Colonic mucosa (tissue), 4 donors: ENCODE measurements around the gene CHGA. TPM values are rescaled to one million over a fixed set of nuclear protein-coding genes. Genes with fewer than 3 reads are reported as not detected.

Experiments used
- DNase-seq: peaks from one replicate; pipeline ENCODE4 v3.0.0-alpha.2; 2020
- H3K27ac ChIP-seq: fragments of 200-600 bp; one replicate; pipeline ENCODE4 v1.8.0; 2021
- H3K27me3 ChIP-seq: fragments of 200-600 bp; one replicate; pipeline ENCODE4 v1.8.0; 2021
- H3K36me3 ChIP-seq: fragments of 200-600 bp; one replicate; pipeline ENCODE4 v1.8.0; 2021
- H3K4me1 ChIP-seq: fragments of 200-600 bp; one replicate; pipeline ENCODE4 v1.8.0; 2021; ENCODE audit warnings: mild to moderate bottlenecking
- H3K4me3 ChIP-seq: fragments of 200-600 bp; one replicate; pipeline ENCODE4 v1.8.0; 2021
- H3K9ac ChIP-seq, 2 donors: one replicate each; pipeline ENCODE4 v1.7.0; 2013; ENCODE audit warnings: control low read depth in 2 of 2, low read depth in 2 of 2, low read length in 2 of 2
- H3K9me3 ChIP-seq: fragments of 200-600 bp; one replicate; pipeline ENCODE4 v1.8.0; 2021
- intact Hi-C: fragments of 100-400 bp; cut with DNase I; formaldehyde crosslinking; loops from one replicate; pipeline ENCODE4 v1.14.1; 2022
- total RNA-seq, 2 donors: library from RNA; stranded (reverse); fragmentation: NEBNext Ultra II Directional in 1 of 2; extraction: Animal tissue kit (Norgen Biotek cat#: 25700) in 1 of 2; gene quantifications; one replicate each; pipeline ENCODE4 v1.2.1, GENCODE V29; 2021
- TF ChIP-seq, protein P1 (sequence below): fragments of 200-600 bp; IDR thresholded peaks from one replicate; pipeline ENCODE4 v1.8.0; 2022; ENCODE audit warnings: antibody characterized with exemption, mild to moderate bottlenecking
- donor health status: healthy.
- donor health status: DM: no; HTN: no; CAD: no.
- donor health status: DM: no; HTN: no; CAD: no.

The CHGA gene
- total RNA-seq, 2 donors from 2014 or later, result 137 to 326 TPM

DNA sequence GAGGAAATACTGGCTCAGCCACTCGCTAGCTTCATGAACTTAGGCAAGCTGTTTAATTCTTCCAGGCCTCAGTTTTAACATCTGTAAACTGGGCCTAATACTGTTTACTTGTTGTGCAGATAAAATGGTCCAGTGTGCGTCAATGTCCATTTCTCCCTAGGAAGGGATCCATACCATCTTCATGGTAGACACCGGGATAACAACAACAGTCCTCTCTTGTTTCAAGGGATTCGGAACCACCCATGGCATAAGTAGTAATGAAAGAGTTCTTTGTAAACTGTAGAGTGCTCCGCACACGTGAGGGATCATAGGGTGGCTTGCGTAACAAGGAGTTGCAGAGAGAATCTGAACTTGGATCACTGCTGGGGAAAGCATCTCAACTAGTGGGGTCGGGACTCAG, 17.3 kb upstream of the CHGA start:
- TF ChIP-seq, protein P1, sequence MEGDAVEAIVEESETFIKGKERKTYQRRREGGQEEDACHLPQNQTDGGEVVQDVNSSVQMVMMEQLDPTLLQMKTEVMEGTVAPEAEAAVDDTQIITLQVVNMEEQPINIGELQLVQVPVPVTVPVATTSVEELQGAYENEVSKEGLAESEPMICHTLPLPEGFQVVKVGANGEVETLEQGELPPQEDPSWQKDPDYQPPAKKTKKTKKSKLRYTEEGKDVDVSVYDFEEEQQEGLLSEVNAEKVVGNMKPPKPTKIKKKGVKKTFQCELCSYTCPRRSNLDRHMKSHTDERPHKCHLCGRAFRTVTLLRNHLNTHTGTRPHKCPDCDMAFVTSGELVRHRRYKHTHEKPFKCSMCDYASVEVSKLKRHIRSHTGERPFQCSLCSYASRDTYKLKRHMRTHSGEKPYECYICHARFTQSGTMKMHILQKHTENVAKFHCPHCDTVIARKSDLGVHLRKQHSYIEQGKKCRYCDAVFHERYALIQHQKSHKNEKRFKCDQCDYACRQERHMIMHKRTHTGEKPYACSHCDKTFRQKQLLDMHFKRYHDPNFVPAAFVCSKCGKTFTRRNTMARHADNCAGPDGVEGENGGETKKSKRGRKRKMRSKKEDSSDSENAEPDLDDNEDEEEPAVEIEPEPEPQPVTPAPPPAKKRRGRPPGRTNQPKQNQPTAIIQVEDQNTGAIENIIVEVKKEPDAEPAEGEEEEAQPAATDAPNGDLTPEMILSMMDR, result no peak
- intact Hi-C loops, result no loop called here
- Histone ChIP-seq H3K9ac (no peak overlapping the region), H3K4me3 (no peak overlapping the region), H3K9me3 (no peaks in the 10 kb centered on the region), H3K27me3 (no peaks in the 10 kb centered on the region), H3K4me1 (no peaks in the 10 kb centered on the region), H3K27ac (no peak overlapping the region), H3K36me3 (no peaks in the 10 kb centered on the region)
- no peak for DNase-seq

DNA sequence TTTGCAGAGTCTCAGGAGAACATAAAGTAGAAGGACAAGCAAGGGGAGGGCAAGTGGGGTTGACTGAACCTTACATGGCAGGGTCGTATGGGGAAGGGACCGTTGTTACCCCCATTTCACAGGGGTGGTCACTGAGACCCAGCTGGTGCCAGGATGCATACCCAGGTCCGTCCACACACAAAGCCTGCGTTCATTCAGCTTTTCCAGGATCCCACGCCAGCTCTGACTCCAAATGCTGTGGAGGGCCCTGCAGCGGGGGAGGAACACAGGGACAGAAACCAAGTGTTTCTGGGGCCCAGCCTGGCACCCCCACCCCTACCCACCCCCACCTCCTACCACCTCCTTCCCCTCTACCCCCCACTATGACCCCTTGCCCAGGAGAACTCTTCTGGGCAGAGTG, 16.5 kb upstream of the CHGA start:
- DNase-seq, result no peak
- no peak overlapping the region for H3K4me3 ChIP-seq
- H3K9me3 ChIP-seq, result no peaks in the 10 kb centered on the region
- no peak overlapping the region for H3K9ac ChIP-seq
- intact Hi-C loops, result no loop called here
- no peaks in the 10 kb centered on the region for H3K4me1 ChIP-seq
- H3K36me3 ChIP-seq, result no peaks in the 10 kb centered on the region
- no peak overlapping the region for H3K27ac ChIP-seq
- TF ChIP-seq, protein P1, result no peak
- H3K27me3 ChIP-seq, result no peaks in the 10 kb centered on the region

DNA sequence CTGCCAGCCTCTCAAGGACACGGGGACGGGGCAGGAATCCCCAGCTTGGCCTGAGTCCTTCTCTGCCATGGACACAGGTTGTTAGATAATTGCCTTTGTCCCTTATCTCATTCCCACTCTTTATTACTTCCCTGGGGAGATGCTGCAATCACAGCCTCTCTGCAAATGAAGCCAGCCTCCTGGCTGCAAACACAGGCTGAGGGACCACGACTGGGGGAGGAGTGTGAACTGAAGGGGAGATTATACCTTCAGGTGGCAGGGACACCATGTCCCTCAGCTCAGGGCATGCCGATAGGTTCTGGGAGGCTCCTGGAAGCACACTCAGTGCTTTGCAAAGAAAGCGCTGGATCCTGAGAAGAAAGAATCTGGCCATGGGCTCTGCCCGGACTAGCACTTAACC, 16.1 kb upstream of the CHGA start:
- Histone ChIP-seq H3K4me1 (no peaks in the 10 kb centered on the region), H3K9ac (no peak overlapping the region), H3K27ac (no peak overlapping the region), H3K36me3 (no peaks in the 10 kb centered on the region), H3K9me3 (no peaks in the 10 kb centered on the region), H3K4me3 (no peak overlapping the region), H3K27me3 (no peaks in the 10 kb centered on the region)
- DNase-seq, result no peak
- intact Hi-C loops, result no loop called here
- TF ChIP-seq, protein P1, result no peak

DNA sequence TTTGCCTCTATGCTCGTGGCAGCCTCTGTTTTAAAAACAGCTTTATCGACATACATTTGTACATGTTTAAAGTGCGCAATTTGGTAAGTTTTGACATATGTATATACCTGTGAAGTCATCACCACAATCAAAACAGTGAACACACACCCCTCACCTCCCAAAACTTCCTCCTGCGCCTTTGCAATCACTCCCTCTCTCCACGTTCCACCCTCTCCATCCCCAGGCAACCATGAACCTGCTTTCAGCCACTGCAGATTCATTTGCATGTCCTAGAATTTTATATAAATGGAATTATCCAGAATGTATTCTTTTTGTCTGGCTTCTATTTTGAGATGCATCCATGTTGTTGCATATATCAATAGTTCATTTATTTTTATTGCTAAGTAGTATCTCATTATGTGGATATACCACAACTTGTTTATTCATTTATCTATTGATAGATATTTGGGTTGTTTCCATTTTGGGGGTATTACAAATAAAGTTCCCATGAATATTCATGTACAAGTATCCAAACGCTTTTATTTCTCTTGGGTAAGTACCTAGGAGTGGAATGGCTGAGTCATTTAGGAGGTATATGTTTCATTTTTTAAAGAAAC, 15.5 kb upstream of the CHGA start:
- DNase-seq, result no peak
- no peak overlapping the region for H3K9ac ChIP-seq
- no peak overlapping the region for H3K27ac ChIP-seq
- no peaks in the 10 kb centered on the region for H3K9me3 ChIP-seq
- TF ChIP-seq, protein P1, result no peak
- H3K36me3 ChIP-seq, result no peaks in the 10 kb centered on the region
- H3K4me1 ChIP-seq, result no peaks in the 10 kb centered on the region
- no peak overlapping the region for H3K4me3 ChIP-seq
- no peaks in the 10 kb centered on the region for H3K27me3 ChIP-seq
- intact Hi-C loops, result no loop called here

DNA sequence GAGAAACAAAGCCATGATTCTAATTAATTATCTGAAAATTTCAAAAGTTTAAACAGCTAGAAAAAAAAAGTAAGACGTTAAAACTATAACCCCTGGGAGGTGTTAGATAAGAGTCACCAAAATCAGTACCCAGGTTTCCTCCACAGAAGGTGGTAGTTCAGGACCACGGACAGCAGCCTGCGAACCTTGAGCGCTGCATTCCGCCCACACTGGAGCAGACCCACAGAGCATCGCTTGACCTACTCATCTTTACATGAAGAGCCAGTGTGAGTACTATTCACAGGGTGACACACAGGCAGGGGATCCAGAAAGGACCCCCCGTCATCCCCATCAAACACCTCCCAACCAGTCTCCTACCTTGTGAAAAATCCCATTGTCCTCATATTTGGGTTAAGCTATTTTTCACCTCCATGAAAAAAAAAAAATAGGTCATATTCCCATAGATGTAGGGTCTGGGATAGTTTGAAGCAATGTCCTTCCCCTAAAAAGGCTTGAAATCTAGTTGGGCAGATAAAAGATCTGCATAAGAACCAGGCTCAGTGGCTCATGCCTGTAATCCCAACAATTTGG, 8.8 kb upstream of the CHGA start:
- no peaks in the 10 kb centered on the region for H3K4me1 ChIP-seq
- no peaks in the 10 kb centered on the region for H3K36me3 ChIP-seq
- TF ChIP-seq, protein P1, result no peak
- peak; percentile 37 for DNase-seq
- intact Hi-C loops, result no loop called here
- H3K27me3 ChIP-seq, result no peaks in the 10 kb centered on the region
- H3K9ac ChIP-seq, result no peak overlapping the region
- no peaks in the 10 kb centered on the region for H3K9me3 ChIP-seq
- H3K4me3 ChIP-seq, result no peak overlapping the region
- no peak overlapping the region for H3K27ac ChIP-seq
